Fibroblast of pulmonary artery (primary cell): ENCODE results near the gene CTU2.

ENCODE experiments used
- DNase-seq: peaks from one replicate; pipeline ENCODE4 v3.0.0-alpha.2; 2010; ENCODE audit warnings: low read depth
- H3K4me3 ChIP-seq: replicated peaks from 2 replicates; pipeline ENCODE4 v1.5.1; 2011; ENCODE audit warnings: low read depth, mild to moderate bottlenecking, control low read depth, low read length, moderate library complexity
- CTCF ChIP-seq: IDR thresholded peaks from 2 replicates; pipeline ENCODE4 v1.5.1; 2011; ENCODE audit warnings: mild to moderate bottlenecking, control low read depth, low read length, inconsistent platforms; ENCODE audit errors: missing control alignments

The CTU2 gene

DNA sequence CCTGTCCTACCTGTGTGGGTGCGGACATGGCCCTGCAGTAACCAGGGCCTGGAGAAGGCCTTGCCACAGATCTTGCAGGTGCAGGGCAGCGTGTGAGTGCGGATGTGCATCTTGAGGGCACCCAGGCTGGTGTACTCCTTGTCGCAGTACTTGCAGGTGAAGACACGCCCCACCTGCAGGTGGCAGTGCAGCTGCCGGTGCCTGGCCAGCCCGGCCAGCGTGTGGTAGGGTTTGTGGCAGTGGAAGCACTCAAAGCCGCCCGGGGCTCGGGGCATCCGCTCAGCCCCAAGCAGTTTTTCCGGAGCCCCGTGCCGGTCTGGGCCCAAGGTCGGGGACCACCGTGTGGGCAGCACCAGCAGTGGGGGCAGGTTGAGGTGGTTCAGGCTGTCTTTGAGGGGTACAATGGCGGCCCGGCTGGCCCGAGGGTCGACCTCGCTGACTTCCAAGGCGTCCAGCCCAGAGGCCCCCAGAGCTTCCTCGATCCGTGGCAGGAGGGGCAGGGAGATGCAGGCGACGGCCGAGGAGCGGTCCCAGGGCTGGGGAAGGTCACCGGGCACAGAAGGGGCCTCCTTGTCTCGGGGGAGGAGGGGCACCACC lies 25.1 kb upstream of the CTU2 start:
- peak; percentile 28 for TF ChIP-seq CTCF
- no peak for DNase-seq
- H3K4me3 ChIP-seq: no peak overlapping the region

GRCh38 chr16:88681709-88682451 lies 24.4 kb upstream of the CTU2 start:
- no peak for DNase-seq
- TF ChIP-seq CTCF: no peak
- no peak overlapping the region for H3K4me3 ChIP-seq

DNA sequence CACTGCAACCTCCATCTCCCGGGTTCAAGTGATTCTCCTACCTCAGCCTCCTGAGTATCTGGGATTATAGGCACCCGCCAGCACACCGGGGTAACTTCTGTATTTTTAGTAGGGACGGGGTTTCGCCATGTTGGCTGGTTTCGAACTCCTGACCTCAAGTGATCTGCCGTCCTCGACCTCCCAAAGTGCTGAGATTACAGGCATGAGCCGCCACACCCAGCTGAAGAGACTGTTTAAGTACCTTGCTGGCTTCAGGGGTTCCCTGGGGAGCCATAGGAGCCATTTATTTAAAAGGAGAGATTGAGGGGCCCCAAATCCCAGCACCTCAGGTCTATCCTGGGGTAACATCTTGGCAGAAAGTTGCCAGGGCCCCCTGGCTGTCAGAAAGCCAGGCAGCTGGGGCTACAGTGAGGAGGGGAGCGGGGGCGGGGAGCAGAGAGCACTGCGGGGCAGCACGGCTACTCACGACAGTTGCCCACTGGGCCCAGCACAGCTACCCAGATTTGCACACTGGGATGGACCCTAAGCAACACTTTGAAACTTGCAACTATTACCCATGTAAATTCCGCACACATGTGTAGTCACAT lies 21.6 kb upstream of the CTU2 start:
- no peak for TF ChIP-seq CTCF
- H3K4me3 ChIP-seq: no peak overlapping the region
- no peak for DNase-seq

DNA sequence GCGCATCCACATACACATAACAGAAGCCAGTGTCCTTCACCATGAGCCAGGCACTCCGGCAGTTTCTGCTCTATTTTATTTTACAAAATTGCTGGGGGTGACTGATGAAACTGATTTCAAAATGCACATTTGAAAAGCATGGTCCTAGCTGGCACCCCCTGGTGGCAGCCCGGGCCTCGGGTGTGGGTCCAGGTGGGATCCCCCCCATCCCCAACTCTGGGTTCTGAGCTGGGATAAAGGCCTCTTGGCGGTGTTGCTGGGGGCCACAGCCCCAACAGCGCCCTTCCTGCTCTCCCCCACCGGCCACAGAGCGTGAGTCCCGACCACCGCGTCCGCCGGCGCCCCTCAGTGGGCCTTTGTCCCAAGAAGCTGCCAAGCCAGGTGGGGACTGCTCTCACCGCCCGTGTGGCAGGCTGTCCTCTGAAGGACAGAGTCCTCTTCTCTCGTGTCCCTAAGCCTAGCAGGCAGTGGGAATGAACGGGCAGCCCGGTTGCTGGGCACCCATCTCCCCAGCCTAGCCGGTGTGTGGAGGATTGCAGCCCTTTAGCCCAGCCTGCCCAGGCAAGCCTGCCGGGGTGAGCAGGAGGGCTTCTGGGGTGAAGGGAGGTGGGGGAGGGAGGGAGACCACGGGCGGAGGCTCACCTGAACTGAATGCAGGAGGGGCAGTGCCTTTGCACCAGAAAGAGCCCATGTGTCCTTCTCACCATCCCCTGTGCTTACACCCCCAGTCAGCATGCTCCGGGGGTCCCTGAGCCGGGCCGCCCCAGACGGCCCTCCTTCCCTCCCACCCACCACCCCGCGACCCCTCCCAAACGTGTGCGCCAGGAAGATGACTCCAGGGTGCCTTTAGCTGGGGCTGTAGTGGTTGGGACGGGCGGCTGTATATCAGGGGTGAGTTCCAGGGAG lies 20.9 kb upstream of the CTU2 start:
- peak; percentile 63 for TF ChIP-seq CTCF
- peak; percentile 45 for DNase-seq
- peak overlapping the region; percentile 52 for H3K4me3 ChIP-seq

- peak overlapping the region; percentile 52 for H3K4me3 ChIP-seq
- DNase-seq: no peak
- TF ChIP-seq CTCF: no peak
Observed at GRCh38 chr16:88686062-88686438, 20.3 kb upstream of the CTU2 start.

DNA sequence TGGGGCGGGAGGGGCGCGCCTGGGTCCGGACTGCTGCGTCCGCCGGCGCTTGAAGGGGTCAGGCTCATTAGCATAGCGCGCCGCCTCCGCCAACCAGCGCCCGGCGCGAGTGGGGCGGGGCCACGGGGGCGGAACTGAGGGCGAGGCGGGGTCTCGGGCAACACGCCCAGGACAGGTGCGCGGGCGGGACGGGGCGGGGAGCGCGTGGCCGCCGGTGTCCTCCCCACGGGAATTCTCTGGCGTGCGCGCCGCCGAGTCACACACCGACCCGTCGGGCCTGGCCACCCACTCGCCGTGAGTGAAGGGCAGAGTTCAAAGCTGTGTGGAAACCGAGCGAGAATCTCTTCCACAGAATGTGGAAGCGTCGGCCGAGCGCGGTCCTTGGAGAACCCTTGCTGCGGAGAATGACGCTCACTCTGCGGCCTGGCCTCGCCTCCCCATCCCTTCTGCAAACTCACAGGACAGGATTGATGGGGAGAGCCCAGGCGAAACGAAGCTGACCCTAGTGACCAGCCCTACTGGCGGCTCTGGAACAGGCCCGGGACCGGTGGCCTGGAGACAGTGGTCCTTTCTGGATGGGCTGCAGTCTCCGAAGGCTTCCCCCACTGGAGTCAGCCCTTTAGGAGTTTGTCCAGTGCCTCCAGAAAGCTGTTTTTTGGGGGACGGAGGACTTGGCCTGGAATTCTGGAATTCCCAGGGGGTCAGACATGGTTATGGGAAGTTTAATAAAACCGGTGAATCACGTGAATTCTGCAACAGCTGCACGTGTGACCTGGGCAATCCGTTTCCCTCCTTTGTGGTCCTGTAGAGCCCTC lies 19.7 kb upstream of the CTU2 start, which contains the start of gene SNAI3:
Gene SNAI3, minus strand, starts transcription at position 69 of the 815 bp plus-strand sequence. CDS start 101 bp downstream, outside the sequence.
- peak within 1 kb of the TSS; percentile 52 for H3K4me3 ChIP-seq
- TF ChIP-seq CTCF: no peak
- DNase-seq: peak; percentile 38
